HG03457 (cell line): ENCODE data around the gene PNPLA4.

ENCODE experiments used
- ATAC-seq: cut with Tn5 transposase; IDR thresholded peaks from one replicate; pipeline ENCODE4 v1.9.1; 2021; ENCODE audit warnings: moderate number of reproducible peaks; ENCODE audit not compliant: unreplicated experiment

PNPLA4 gene, protein sequence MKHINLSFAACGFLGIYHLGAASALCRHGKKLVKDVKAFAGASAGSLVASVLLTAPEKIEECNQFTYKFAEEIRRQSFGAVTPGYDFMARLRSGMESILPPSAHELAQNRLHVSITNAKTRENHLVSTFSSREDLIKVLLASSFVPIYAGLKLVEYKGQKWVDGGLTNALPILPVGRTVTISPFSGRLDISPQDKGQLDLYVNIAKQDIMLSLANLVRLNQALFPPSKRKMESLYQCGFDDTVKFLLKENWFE

DNA sequence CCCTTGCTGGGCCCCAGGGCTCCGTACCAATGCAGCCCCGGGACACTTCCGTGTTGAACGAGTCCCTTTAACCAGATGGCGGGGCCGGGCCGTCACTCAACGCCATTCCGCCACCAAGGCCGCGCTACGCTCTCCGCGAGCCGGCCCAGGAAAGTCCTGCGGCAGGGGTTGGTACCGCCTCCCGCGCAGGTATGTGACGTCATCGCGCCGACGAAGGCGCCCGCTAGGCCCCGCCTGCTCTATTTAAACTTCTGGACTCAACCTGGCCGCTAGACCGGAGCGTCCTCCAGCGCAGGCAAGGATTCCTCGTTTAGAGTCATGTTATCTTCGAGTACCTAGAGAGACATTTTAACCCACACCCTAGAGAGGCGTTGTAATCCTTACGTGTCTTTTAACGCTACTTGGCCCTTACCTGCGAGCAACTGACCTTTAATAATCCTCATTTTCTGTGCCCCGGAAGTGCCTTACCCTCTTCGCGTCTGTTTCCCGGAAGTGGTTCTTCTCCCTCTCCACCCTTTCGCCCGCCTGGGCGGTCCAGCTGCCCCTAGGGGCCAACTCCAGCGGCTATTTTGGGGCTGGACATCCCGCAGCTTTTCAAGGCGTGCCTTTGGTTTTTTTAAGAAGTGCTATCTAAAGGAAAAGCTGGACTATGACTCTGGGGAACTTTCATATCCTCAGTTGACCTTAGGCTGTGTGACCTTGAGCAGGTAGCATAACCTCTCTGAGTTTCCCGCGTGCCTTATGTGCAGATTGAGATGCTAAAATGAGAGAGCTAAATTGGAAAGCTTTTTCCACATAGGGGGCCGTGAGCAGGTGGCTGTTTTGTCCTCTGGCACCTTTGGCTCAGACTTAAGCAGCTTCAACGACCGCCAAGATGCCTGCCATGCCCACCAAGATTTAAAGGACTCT, at the start of gene PNPLA4:
TSS of gene PNPLA4 (minus strand) at position 155 of the 909 bp plus-strand sequence. CDS start 1,294 bp downstream, outside the sequence.
- peak; percentile 92 for ATAC-seq

DNA sequence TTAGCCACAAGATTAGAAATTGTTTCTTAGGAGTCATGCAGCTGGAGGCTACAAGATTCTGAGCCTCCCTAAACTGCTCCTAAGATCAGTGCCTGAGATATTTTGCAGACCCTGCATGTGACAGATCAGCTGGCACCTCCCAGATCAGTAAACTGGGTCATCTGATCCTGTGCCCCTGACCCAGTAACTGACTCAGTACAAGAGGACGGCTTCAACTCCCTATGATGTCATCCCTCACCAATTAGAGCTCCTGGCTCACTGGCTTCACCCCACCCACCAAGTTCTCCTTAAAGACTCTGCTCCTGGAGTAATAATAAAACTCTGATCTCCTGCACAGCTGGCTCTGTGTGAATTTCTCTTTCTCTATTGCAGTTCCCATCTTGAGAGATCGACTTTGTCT, 45.4 kb upstream of the PNPLA4 start:
- ATAC-seq: no peak

DNA sequence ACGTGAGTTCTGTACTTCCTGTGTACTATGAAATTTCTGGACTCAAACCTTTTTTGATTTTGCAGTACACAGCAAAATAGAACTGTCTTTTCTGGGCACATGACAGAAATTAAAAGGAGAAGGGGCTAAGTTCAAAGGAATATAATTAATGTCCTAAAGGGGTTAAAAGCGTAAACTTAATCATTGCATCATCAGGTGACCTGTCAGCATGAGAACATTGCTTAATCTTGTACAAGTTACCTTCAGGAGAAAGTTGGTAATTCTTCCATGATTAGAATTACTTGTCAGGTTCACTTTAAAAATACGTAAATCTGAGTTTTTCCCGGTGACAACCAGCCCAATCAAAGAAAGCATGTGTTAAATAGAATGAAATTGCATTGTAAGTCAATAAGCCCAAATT, 43.2 kb upstream of the PNPLA4 start:
- no peak for ATAC-seq

DNA sequence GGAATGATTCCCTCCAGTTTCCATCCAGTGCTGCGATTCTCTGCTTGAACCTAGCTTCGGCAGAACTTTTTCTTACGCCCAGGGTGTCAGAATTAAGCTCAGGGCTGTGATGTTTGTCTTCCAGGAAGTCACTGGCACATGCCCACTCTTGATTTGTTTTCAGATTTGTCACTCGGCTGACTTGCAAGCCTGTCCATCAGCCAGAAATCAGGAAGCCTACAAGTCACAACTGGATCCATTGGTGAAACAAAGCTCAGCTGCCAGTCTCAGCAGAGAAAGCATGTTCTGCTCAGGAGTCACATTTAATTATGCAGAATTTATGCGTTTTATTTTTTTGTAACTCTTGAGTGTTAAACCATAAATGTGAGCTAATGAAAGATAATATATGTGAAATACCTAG, 38.2 kb upstream of the PNPLA4 start:
- no peak for ATAC-seq

DNA sequence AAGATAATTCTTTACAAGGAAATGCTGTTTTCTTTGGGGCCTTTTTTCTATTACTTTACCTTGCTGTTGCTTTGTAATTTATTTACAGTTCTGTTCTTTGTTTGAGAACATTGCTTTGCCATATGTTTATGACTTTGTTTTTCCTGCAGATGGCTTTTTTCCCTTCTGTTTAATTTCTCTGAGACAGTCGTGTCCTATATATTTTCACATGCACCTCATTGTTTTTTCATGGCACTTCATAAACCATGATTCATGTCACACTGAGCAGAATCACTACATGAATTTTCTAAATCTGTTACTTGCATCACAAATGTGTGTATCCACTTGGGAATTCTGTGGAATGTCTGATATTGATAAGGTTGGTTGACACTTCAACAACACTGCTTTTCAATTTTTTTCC, 33.0 kb upstream of the PNPLA4 start:
- no peak for ATAC-seq

DNA sequence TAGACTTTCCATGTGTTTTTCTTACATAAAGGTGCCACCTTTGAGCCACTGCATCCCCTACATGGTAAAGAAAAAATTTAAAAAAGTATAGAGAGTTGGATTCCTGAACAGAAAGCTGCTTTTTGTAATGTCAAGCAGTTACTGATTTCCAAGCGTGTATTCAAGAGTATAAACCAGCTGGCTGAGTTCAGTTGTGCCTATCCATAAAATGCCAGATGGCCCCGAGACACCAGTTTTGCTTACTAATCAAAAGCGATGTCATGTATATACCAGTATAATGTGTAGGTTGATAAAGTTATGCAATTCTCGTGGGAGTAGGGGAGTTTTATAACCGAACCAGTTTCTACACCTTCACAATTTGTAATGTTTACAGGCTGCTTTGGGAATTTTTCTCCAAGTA, 26.2 kb upstream of the PNPLA4 start:
- ATAC-seq: no peak

DNA sequence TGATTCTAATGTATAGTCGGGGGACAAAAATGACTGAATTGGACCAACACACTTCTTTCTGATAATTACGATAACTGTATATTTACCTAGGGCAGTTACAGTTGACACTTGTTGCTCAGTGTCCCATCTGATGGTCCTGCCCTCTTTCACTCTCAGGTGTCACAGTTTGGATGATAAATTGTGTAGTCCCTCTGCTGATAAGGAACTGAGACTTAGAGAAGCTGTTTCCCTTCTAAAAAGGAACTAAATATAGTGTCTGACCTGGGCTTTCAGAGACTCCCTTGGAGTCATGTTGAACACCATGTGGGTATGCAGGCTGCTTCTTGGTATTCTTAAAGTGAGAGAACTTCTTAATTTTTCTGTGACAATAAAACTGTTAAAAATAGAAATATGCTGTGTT, 23.7 kb upstream of the PNPLA4 start:
- peak; percentile 71 for ATAC-seq

DNA sequence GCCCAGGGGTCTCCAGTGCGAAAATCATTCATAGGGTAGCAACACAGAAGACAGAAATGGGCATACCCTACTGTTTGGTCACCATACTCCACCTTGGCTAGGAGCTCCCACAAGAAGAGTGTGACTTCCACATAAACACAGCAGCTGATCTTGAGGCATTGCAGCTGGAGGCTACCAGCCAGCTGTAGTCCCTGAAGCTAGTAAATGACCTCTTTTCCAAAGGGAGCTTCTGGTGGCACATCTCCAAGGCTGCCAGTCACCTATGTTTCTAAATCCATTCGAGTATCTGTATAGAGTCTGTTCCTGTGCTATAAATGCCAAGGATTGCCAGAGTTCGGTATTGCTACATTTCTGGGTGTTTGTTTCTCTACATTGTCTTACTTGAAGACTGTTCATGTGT, 21.3 kb upstream of the PNPLA4 start:
- ATAC-seq: no peak

DNA sequence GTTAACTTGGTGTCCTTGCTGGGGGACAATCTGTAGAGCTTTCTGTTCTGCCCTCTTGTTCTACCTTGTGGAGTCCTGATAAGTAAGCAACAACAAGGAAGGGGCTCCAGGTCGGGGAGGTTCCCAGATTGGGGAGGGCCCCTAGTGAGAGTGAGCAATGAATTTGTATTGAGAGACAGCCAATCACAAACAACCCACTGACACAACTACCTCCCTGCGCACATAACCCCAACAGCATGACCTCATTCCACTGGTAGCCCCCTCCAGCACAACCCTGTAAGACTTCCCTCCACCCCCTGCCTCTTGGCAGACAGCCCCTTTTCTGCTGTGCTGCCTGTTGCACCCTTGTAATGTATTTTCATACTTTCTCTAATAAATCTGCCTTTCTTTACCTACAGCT, 19.7 kb upstream of the PNPLA4 start:
- ATAC-seq: no peak

DNA sequence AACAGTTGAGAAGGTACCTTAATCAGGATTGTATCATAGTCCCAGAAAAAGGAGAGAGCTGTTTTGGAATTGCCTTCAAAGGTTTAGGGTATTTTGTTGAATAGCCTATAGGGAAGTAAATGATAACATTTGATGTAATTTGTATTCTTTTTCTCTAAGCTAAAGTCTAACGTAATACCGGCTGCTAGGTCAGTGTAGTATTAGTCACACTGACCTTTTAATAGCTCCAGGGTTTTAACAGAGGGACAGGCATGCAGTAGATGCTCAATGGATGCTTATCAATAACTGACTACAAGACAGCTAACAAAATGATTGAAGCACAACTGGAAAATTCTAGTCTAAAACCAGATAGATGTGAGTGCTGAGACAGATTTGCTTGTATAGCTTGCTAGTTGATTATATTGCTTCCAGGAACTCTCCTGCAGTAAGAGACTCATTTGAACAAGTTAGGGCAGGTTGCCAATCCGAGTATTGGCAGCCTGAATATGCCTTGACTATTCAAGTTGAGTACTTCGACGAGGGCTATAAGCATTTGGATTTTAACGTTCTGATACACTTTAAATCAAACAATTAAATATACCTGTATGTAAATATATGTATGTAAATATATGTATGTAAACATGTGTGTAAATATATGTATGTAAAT, 16.5 kb upstream of the PNPLA4 start:
- ATAC-seq: no peak

DNA sequence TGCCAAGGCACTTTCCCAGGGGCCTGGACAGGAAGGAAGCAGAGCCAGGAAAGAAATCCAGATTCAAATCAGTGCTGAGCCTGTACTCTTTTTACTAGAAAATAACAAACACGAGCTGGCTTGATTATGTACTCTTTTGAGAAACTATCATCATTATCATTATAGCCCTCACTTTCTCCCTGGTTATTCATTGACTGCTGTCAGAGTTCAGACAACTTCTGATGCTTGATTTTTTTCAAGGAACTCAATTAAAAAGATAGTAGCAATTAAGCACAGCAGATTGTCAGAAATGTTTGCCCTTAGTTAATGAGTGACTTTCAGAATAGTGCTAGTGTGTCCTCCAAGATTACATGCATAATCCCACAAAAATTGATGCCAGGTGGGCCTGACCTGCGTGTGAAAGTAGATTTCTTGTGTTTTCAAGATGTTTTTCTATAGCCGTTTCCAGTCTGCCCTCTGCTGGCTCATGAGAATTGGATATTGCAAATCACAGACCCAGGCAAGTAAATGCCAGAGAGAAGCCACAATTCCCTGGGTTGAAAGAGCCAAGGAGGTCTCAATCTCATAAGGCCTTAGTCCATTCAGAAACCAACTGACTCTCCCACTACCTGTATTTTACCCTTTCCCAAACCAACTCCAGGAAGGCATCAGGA, 14.3 kb upstream of the PNPLA4 start:
- ATAC-seq: no peak

DNA sequence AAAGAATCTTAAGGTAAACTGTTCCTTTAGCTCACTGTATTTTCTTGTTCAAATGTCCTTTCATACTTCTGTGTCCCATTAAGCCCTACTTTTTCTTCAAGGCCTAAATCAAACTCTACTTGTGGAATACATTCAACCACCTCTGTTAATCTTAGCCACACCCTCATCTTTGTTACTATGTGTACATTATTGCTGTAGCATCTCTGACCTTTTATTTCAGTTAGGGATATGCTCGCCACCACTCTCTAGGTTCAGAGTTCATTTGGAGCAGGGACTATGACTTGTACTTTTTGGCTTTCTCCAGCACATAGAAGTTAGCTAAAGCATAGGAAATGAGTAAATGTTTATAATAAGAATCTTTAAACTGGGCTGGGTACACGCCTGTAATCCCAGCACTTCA, 6.8 kb upstream of the PNPLA4 start:
- no peak for ATAC-seq

DNA sequence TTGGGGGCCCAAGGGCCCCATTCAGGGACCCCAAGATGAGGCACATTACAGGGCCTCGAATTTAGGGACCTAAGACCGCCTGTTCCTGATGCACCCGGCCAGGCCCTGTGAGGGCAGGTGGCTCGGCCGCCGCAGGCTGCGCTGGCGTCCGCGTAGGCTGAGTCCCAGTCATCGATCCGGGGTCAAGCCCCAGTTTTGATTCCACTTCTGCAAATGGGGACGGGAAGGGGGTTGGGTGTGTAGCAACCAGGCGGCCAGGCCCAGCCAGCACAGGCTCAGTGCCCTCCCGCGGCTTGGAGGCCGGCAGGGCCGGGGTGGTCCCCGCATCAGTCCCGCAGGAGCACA, 327 bp downstream of the PNPLA4 start:
- ATAC-seq: no peak

DNA sequence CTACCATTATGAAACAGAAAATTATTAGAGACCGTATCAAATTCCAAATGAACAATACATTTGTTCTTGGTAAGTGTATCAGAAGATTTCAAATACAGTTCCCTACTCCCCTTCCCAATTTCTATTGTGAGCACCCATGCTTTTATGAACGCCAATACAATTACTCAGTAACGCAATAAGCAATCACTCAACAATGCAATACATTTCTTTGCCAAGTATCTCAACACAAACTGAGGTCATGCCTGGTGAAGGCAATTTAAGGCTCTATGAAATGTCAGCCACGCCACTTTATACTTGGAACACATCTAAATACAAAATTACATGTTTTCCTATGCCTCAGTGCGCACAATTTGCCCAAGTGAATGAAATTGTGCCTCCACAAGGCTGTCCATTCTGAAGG, 712 bp downstream of the PNPLA4 start:
- ATAC-seq: no peak

DNA sequence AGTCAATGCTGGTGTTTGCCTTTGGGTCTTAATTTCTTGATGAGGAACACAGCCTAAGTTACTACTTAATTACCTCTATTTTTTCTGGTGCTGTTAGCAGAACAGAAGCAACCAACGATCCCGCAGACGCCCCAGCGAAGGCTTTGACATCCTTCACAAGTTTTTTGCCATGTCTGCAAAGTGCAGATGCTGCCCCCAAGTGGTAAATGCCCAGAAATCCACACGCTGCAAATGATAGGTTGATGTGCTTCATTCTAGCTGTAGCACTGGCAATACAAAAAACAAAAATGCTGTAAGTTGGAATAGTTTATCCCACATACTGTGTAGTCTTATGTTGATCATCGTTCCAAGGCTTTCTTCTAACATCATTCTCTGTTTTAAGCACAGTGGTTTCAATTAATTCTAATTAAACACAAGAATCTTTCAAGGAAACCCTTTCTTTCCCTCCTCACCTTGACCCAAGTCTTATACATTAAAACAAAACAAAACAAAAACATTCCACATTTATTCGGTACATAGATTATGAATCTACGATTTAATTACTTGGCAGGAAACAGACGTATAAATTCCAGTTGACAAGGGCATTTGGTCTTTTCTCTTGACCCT, 1.2 kb downstream of the PNPLA4 start:
- ATAC-seq: peak; percentile 36

DNA sequence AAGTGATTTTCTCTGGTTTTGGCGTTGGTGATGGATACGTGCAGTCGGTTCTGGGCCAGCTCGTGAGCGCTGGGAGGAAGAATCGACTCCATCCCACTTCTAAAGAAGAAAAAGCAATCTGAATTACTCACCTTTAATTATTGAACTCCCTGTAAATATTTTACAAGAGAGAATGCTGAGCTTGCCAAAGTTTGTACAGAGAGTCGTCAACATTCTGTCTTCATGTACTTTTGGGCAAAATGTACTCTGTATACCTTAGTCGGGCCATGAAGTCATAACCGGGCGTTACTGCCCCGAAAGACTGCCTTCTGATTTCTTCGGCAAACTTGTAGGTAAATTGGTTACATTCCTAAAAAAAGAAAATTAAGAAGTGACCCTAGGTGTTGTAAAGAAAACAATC, 5.5 kb downstream of the PNPLA4 start:
- no peak for ATAC-seq

DNA sequence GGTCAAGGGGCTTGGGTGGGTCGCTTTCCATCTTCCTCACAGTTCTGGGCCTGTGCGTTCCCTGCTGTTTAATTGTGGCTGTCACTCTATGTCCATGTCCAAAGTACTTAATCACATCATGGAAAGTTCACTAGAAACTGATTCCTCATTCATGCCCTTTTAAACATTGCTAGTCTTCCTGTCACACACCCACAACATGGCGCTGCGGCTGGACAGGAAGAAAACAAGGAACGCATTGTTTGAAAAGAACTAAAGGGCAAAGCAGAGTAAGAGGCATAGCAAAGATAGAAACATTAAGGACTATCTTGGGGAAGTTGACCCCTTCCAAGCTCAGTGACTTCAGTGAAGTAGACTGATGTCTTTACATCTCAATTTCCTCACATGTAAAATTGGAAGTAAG, 18.4 kb downstream of the PNPLA4 start:
- ATAC-seq: no peak

DNA sequence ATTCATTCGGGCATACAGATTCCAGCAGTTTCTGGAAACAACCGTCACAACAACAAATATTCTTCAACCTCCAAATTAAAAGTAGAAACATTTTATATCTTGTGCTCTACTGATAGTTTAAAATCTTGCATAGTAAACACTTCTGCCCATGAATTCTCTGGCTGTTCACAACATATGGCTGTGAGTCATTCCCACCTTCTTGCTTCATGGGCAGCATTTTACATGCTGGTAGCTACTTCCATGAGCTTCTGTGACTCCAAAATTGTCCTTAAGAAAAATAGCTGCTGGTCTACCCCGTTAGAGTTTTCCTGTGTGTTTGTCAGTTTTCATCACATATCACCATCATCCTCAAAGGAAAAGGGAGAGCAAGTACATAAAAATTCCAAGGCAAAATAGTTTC, 22.7 kb downstream of the PNPLA4 start:
- ATAC-seq: no peak

DNA sequence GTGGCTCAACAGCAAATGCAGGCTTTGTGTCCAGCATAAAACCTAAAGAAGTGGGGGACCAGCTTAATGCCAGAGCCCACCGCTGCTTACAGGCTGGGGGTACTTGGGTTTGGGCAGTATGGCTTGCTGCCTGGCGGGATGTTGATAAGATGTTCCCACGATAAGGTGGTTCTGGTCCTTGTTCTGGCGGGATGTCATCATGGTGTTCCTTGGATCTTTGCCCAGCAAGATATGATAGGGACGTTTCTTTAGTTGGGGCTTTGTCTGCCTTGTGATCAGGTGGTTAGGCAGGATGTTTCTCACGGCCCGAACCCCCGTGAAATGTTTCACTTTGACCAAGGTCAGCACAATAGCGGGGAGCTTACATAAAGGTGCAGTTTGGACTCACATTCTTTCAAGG, 35.3 kb downstream of the PNPLA4 start:
- ATAC-seq: no peak

DNA sequence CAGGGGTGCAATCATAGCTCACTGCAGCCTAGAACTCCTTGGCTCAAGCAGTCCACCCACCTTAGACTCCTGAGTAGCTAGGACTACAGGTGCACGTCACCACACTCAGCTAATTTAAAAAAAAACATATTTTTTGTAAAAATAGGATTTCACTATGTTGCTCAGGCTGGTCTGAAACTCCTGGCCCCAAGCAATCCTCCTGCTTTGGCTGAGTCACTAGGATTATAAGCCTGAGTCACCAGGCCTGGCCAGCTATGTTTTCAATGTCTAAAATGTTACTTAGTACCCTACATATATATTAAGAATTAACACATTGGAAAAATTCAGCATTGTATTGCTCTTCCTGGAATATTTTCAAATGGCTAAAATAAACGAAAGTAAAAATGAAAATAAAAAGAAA, 37.5 kb downstream of the PNPLA4 start:
- ATAC-seq: no peak

DNA sequence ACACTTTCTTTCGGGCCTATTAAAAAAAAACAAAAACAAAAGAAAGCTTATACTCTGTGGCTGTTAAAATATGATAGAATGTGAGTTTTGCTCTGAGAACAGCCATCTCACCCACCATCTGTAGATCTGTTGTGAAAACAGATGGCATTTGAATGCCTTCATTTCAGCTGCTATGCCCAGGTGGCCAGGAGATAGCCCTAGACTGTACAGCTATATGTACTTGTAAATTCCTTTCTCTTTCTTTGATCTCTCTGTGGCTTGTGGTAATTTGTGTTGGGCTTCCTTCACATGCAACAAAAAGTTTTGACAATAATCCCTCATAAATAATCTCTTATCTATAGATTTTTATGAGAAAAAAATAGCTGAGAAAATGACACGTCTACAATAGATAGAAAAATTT, 38.1 kb downstream of the PNPLA4 start:
- no peak for ATAC-seq
